Measurements from ENCODE around the gene PGM3. TPM values are rescaled to one million over a fixed set of nuclear protein-coding genes. Genes with fewer than 3 reads are reported as not detected.

PGM3 gene
- polyA plus RNA-seq, 1 of the 3 experiments (the other 2 are of a cell fraction): 24.2 TPM

DNA sequence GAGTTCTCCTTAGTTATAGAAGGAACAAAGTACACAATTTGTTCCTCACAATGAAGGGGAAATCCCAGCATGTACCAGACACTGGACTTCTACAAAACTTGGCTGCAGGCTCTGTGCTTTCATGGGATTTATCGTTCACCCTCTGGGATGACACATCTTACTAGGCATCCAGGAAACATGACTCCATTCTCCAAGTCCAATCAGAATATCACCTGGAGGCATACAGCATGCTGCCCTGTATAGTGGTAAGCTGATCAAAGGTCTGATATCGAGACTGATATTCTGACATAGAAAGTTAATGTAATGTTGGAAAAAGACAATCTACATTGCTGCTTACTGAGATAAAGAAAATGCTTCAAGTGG is 6.8 kb upstream of the PGM3 start:
- H3K9ac ChIP-seq: no peak overlapping the region
- POLR2A ChIA-PET: no interaction called here
- H3K4me3 ChIP-seq (ENCODE audit: low read depth in 2 of 2, low read length in 1 of 2): no peak overlapping the region
- 17% methylated on average over 2 of the region's 2 CpGs for whole genome bisulfite sequencing (ENCODE audit: low lambda C conversion rate)
- H3K36me3 ChIP-seq (replicated peaks in 1 of 2; ENCODE audit: control insufficient read depth in 1 of 2, insufficient read depth in 2 of 2, low read length in 1 of 2): peaks cover 15 to 27% of the 10 kb centered on the region in 2 experiments
- peaks cover 3 to 20% of the 10 kb centered on the region in 2 experiments; a peak in 2 of 4 replicates for H3K4me1 ChIP-seq (ENCODE audit: control insufficient read depth in 1 of 2, insufficient read depth in 2 of 2, low read depth in 1 of 2, low read length in 1 of 2)
- no peaks in the 10 kb centered on the region for H4K20me1 ChIP-seq (ENCODE audit: insufficient read depth)
- no peaks in the 10 kb centered on the region for H3K9me3 ChIP-seq
- no peak overlapping the region for H2AFZ ChIP-seq (ENCODE audit: low read depth)
- H3F3A ChIP-seq (replicated peaks; ENCODE audit: insufficient read depth): peaks cover 21% of the 10 kb centered on the region
- H3K79me2 ChIP-seq (ENCODE audit: insufficient read depth): peaks cover 2% of the 10 kb centered on the region
- CTCF ChIA-PET: interaction anchor here (1.2 to 2.2 kb wide), 4 partner anchors 10 to 314 kb away, joined by 3 to 9 read pairs (median 4); no protein-coding TSS in a partner anchor
- peak overlapping the region in 1 of 2 experiments; percentile 57; a peak in 2 of 4 replicates for H3K27ac ChIP-seq (ENCODE audit: low read depth in 2 of 2, low read length in 1 of 2)
- DNase-seq: no peak
- H3K9me2 ChIP-seq: no peaks in the 10 kb centered on the region
- TF ChIP-seq FOSL2 (IDR thresholded peaks at IDR 0.05; ENCODE audit: borderline replicate concordance, low read depth) (peak; percentile 47; the same call in 1 of the 2 replicates), MEF2A (IDR thresholded peaks at IDR 0.05; ENCODE audit: borderline replicate concordance, low read depth) (no peak), NFIC (IDR thresholded peaks at IDR 0.05; ENCODE audit: borderline replicate concordance) (peak; percentile 31; the same call in 1 of the 2 replicates), TCF12 (IDR thresholded peaks at IDR 0.05) (peak; percentile 22; the same call in 1 of the 2 replicates), JUND (IDR thresholded peaks at IDR 0.05) (peak; percentile 23; the same call in 1 of the 2 replicates), POLR2AphosphoS5 (IDR thresholded peaks at IDR 0.05; ENCODE audit: low read depth, low read length) (no peak), MXI1 (IDR thresholded peaks at IDR 0.05; ENCODE audit: low read depth, low read length) (no peak), FOXM1 (IDR thresholded peaks at IDR 0.05; ENCODE audit: low read depth) (no peak), RAD21 (IDR thresholded peaks at IDR 0.05; ENCODE audit: low read length) (no peak), SIN3A (IDR thresholded peaks at IDR 0.05; ENCODE audit: borderline replicate concordance, low read depth, low read length) (no peak), RFX5 (IDR thresholded peaks at IDR 0.05; ENCODE audit: low read length) (no peak)
- TF ChIP-seq, protein P1, sequence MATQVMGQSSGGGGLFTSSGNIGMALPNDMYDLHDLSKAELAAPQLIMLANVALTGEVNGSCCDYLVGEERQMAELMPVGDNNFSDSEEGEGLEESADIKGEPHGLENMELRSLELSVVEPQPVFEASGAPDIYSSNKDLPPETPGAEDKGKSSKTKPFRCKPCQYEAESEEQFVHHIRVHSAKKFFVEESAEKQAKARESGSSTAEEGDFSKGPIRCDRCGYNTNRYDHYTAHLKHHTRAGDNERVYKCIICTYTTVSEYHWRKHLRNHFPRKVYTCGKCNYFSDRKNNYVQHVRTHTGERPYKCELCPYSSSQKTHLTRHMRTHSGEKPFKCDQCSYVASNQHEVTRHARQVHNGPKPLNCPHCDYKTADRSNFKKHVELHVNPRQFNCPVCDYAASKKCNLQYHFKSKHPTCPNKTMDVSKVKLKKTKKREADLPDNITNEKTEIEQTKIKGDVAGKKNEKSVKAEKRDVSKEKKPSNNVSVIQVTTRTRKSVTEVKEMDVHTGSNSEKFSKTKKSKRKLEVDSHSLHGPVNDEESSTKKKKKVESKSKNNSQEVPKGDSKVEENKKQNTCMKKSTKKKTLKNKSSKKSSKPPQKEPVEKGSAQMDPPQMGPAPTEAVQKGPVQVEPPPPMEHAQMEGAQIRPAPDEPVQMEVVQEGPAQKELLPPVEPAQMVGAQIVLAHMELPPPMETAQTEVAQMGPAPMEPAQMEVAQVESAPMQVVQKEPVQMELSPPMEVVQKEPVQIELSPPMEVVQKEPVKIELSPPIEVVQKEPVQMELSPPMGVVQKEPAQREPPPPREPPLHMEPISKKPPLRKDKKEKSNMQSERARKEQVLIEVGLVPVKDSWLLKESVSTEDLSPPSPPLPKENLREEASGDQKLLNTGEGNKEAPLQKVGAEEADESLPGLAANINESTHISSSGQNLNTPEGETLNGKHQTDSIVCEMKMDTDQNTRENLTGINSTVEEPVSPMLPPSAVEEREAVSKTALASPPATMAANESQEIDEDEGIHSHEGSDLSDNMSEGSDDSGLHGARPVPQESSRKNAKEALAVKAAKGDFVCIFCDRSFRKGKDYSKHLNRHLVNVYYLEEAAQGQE (IDR thresholded peaks at IDR 0.05; ENCODE audit: low read depth, low read length): no peak
- TF ChIP-seq, protein P2, sequence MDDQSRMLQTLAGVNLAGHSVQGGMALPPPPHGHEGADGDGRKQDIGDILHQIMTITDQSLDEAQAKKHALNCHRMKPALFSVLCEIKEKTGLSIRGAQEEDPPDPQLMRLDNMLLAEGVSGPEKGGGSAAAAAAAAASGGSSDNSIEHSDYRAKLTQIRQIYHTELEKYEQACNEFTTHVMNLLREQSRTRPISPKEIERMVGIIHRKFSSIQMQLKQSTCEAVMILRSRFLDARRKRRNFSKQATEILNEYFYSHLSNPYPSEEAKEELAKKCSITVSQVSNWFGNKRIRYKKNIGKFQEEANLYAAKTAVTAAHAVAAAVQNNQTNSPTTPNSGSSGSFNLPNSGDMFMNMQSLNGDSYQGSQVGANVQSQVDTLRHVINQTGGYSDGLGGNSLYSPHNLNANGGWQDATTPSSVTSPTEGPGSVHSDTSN (IDR thresholded peaks at IDR 0.05): peak; percentile 31
- H3K4me2 ChIP-seq: no peak overlapping the region
- no peaks in the 10 kb centered on the region for H3K27me3 ChIP-seq (ENCODE audit: insufficient read depth)
